ENCODE measurements around the gene VPS37C.

VPS37C gene

DNA sequence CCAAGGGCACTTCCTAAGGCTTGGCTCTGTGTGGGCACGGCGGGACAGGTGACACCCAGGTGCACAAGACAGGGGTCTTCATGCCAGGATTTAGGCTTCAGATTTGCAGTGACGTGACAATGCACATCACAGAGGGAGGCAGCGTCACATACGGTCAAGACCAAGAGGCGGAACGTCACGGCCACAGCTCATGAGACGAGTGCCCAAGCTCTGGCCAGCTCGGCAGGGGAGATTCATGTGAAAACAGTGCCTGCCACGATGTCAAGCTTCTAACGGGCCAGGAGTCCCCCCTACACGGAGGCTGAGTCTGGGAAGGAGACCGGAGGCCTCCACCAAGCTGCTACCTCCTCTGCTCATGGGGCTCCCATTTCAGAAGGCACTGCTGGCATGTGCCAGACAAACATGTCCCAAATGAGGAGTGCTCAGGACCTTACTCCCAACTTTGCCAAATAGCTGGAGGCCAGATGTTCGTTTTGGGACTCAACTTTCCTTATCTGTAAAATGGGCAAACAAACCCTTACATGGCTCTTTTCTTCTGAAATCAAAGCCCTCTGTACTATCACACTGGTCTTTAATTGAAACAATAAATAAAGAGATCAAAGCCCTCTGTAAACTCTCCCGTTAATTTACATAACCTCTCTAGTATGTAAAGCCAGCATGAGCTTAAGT lies 16.6 kb downstream of the VPS37C start:
- Histone ChIP-seq H3K36me3 (replicated peaks in 1 of 2; ENCODE audit: control insufficient read depth in 2 of 2, insufficient read depth in 2 of 2, low read length in 2 of 2) (no peaks in the 10 kb centered on the region), H3K9me3 (replicated peaks in 1 of 2; ENCODE audit: control insufficient read depth in 2 of 2, insufficient read depth in 1 of 2, low read depth in 1 of 2, low read length in 2 of 2) (no peaks in the 10 kb centered on the region), H4K91ac (ENCODE audit: low read depth, low read length, poor library complexity) (no peak overlapping the region), H3K27ac (replicated peaks; ENCODE audit: low read length) (no peak overlapping the region), H4K8ac (ENCODE audit: low read depth, low read length) (peak overlapping the region; percentile 94), H3K9ac (ENCODE audit: low read depth, low read length, poor library complexity) (no peak overlapping the region), H2BK5ac (ENCODE audit: low read length) (no peak overlapping the region), H2BK120ac (ENCODE audit: low read depth, low read length) (no peak overlapping the region), H3K18ac (ENCODE audit: low read length) (peak overlapping the region; percentile 67), H3K23ac (ENCODE audit: low read depth, low read length, poor library complexity) (peak overlapping the region; percentile 18), H3K4me1 (ENCODE audit: control insufficient read depth in 2 of 2, insufficient read depth in 1 of 2, low read depth in 1 of 2, low read length in 2 of 2) (peaks cover 13 to 17% of the 10 kb centered on the region in 2 donors), H2AK5ac (ENCODE audit: low read depth, low read length) (peak overlapping the region; percentile 67), H3K14ac (ENCODE audit: low read length) (no peak overlapping the region), H3K4ac (ENCODE audit: low read length) (no peak overlapping the region), H3K27me3 (ENCODE audit: control insufficient read depth in 3 of 3, insufficient read depth in 3 of 3, low read depth in 1 of 3, low read length in 3 of 3) (no peaks in the 10 kb centered on the region), H2BK15ac (ENCODE audit: low read length) (no peak overlapping the region), H3K4me2 (ENCODE audit: insufficient read depth, low read length, poor library complexity, severe bottlenecking) (no peak overlapping the region), H3K79me1 (ENCODE audit: low read depth, low read length) (peaks cover 12% of the 10 kb centered on the region), H3K4me3 (ENCODE audit: low read length in 2 of 2) (peak overlapping the region in 1 of 2 donors; percentile 43), H2AFZ (ENCODE audit: low read length) (no peak overlapping the region), H2BK12ac (ENCODE audit: low read length) (no peak overlapping the region)
- no CpG with 5 or more reads among the region's 16 CpGs for WGBS, 2 donors (ENCODE audit: extremely low coverage in 2 of 2, insufficient read length in 2 of 2, insufficient replicate concordance in 1 of 2)
- no peak for DNase-seq (ENCODE audit: low spot score)

DNA sequence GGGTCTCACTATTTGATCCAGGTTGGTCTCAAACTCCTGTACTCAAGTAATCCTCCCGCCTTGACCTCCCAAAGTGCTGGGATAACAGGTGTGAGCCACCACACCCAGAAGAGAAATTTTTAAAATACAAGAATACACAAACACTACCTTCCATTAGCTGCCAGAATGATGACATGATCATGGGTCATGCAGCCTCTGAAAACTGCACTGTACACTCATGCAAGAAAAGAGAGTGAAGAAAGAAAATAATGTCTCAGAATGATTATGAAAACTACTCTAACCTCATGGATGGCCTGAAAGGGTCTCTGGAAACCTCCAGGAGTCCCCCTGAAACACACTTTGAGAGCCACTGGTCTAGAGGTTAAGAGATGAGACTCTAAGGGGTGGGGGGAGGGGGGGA lies 18.8 kb downstream of the VPS37C start:
- Histone ChIP-seq H3K4me2 (ENCODE audit: insufficient read depth, low read length, poor library complexity, severe bottlenecking) (no peak overlapping the region), H3K4ac (ENCODE audit: low read length) (no peak overlapping the region), H3K4me3 (ENCODE audit: low read length in 2 of 2) (no peak overlapping the region), H3K27me3 (ENCODE audit: control insufficient read depth in 3 of 3, insufficient read depth in 3 of 3, low read depth in 1 of 3, low read length in 3 of 3) (no peaks in the 10 kb centered on the region), H3K9me3 (replicated peaks in 1 of 2; ENCODE audit: control insufficient read depth in 2 of 2, insufficient read depth in 1 of 2, low read depth in 1 of 2, low read length in 2 of 2) (no peaks in the 10 kb centered on the region), H3K9ac (ENCODE audit: low read depth, low read length, poor library complexity) (no peak overlapping the region), H4K8ac (ENCODE audit: low read depth, low read length) (no peak overlapping the region), H4K91ac (ENCODE audit: low read depth, low read length, poor library complexity) (no peak overlapping the region), H2BK12ac (ENCODE audit: low read length) (no peak overlapping the region), H3K79me1 (ENCODE audit: low read depth, low read length) (peaks cover 10% of the 10 kb centered on the region), H3K23ac (ENCODE audit: low read depth, low read length, poor library complexity) (no peak overlapping the region), H3K27ac (replicated peaks; ENCODE audit: low read length) (no peak overlapping the region), H2AFZ (ENCODE audit: low read length) (no peak overlapping the region), H3K36me3 (replicated peaks in 1 of 2; ENCODE audit: control insufficient read depth in 2 of 2, insufficient read depth in 2 of 2, low read length in 2 of 2) (peaks cover 0 to 7% of the 10 kb centered on the region in 2 donors), H2BK120ac (ENCODE audit: low read depth, low read length) (no peak overlapping the region), H3K18ac (ENCODE audit: low read length) (no peak overlapping the region), H2BK15ac (ENCODE audit: low read length) (no peak overlapping the region), H3K14ac (ENCODE audit: low read length) (no peak overlapping the region), H2AK5ac (ENCODE audit: low read depth, low read length) (no peak overlapping the region), H3K4me1 (ENCODE audit: control insufficient read depth in 2 of 2, insufficient read depth in 1 of 2, low read depth in 1 of 2, low read length in 2 of 2) (peaks cover 0 to 3% of the 10 kb centered on the region in 2 donors), H2BK5ac (ENCODE audit: low read length) (no peak overlapping the region)
- WGBS, 2 donors (ENCODE audit: extremely low coverage in 2 of 2, insufficient read length in 2 of 2, insufficient replicate concordance in 1 of 2), result no CpG with 5 or more reads among the region's 1 CpG
- no peak for DNase-seq (ENCODE audit: low spot score)

DNA sequence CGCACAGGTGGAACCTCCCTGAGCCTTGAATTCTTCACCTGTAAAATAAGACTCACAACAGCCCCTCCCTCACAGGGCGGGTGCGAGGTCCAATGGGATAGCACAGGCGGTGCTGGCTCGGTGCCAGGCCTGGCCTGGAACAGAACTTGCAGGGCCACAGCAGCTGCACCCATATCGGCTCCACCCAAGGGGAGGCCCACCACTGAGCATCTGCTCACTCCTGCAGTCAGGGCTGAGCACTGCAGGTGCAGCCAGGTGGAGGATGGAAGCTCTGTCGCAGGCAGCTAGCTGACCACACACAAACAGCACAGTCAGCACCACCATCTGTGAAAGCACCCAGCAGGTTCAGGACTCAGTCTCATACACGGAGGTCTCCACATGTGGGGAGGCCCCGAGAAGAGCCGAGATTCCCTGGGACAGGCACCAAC lies 19.6 kb downstream of the VPS37C start:
- no peak overlapping the region for H4K91ac ChIP-seq (ENCODE audit: low read depth, low read length, poor library complexity)
- H2BK120ac ChIP-seq (ENCODE audit: low read depth, low read length), result no peak overlapping the region

DNA sequence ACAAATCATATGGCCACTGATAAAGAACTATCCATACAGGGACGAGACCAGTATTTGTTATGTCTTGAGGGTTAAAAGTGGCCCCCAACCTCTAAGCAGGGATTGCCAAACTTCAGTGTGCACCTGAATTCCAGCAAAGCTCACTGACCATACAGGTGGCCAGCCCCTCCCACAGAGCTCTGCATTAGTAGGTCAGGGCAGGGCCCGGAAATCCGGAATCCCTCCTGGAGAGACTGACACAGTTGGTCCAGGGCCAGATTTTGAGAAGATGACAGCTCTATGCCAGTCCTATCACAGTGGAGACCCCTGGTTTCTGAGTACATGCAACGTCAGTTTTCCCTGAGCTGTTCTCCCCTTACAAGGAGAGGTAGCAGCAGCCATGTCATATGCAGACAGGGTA lies 20.8 kb downstream of the VPS37C start:
- peak overlapping the region; percentile 27 for H3K9ac ChIP-seq (ENCODE audit: low read depth, low read length, poor library complexity)
- H3K18ac ChIP-seq (ENCODE audit: low read length), result no peak overlapping the region
- H3K4me1 ChIP-seq (ENCODE audit: control insufficient read depth in 2 of 2, insufficient read depth in 1 of 2, low read depth in 1 of 2, low read length in 2 of 2), result no peaks in the 10 kb centered on the region
- no peak overlapping the region for H2BK120ac ChIP-seq (ENCODE audit: low read depth, low read length)
- H4K8ac ChIP-seq (ENCODE audit: low read depth, low read length), result no peak overlapping the region
- no peak overlapping the region for H3K23ac ChIP-seq (ENCODE audit: low read depth, low read length, poor library complexity)
- H3K14ac ChIP-seq (ENCODE audit: low read length), result no peak overlapping the region
- no peak overlapping the region for H2BK12ac ChIP-seq (ENCODE audit: low read length)
- DNase-seq (ENCODE audit: low spot score), result no peak
- no CpG with 5 or more reads among the region's 4 CpGs for WGBS, 2 donors (ENCODE audit: extremely low coverage in 2 of 2, insufficient read length in 2 of 2, insufficient replicate concordance in 1 of 2)
- no peak overlapping the region for H4K91ac ChIP-seq (ENCODE audit: low read depth, low read length, poor library complexity)
- H3K9me3 ChIP-seq (replicated peaks in 1 of 2; ENCODE audit: control insufficient read depth in 2 of 2, insufficient read depth in 1 of 2, low read depth in 1 of 2, low read length in 2 of 2), result no peaks in the 10 kb centered on the region
- no peak overlapping the region for H3K27ac ChIP-seq (replicated peaks; ENCODE audit: low read length)
- no peak overlapping the region for H3K4ac ChIP-seq (ENCODE audit: low read length)
- no peak overlapping the region for H2AK5ac ChIP-seq (ENCODE audit: low read depth, low read length)
- H2AFZ ChIP-seq (ENCODE audit: low read length), result no peak overlapping the region
- H3K4me2 ChIP-seq (ENCODE audit: insufficient read depth, low read length, poor library complexity, severe bottlenecking), result no peak overlapping the region
- no peak overlapping the region for H2BK15ac ChIP-seq (ENCODE audit: low read length)
- H3K27me3 ChIP-seq (ENCODE audit: control insufficient read depth in 3 of 3, insufficient read depth in 3 of 3, low read depth in 1 of 3, low read length in 3 of 3), result no peaks in the 10 kb centered on the region
- peaks cover 0 to 13% of the 10 kb centered on the region in 2 donors for H3K36me3 ChIP-seq (replicated peaks in 1 of 2; ENCODE audit: control insufficient read depth in 2 of 2, insufficient read depth in 2 of 2, low read length in 2 of 2)
- H3K4me3 ChIP-seq (ENCODE audit: low read length in 2 of 2), result no peak overlapping the region
- peaks cover 6% of the 10 kb centered on the region for H3K79me1 ChIP-seq (ENCODE audit: low read depth, low read length)
- no peak overlapping the region for H2BK5ac ChIP-seq (ENCODE audit: low read length)

More for the DNA sequence above, 19.6 kb downstream of the VPS37C start:
- Histone ChIP-seq H3K4me1 (ENCODE audit: control insufficient read depth in 2 of 2, insufficient read depth in 1 of 2, low read depth in 1 of 2, low read length in 2 of 2) (peaks cover 0 to 1% of the 10 kb centered on the region in 2 donors), H2BK12ac (ENCODE audit: low read length) (no peak overlapping the region), H3K27me3 (ENCODE audit: control insufficient read depth in 3 of 3, insufficient read depth in 3 of 3, low read depth in 1 of 3, low read length in 3 of 3) (no peaks in the 10 kb centered on the region), H3K18ac (ENCODE audit: low read length) (peak overlapping the region; percentile 56), H3K9me3 (replicated peaks in 1 of 2; ENCODE audit: control insufficient read depth in 2 of 2, insufficient read depth in 1 of 2, low read depth in 1 of 2, low read length in 2 of 2) (no peaks in the 10 kb centered on the region), H3K23ac (ENCODE audit: low read depth, low read length, poor library complexity) (no peak overlapping the region), H3K36me3 (replicated peaks in 1 of 2; ENCODE audit: control insufficient read depth in 2 of 2, insufficient read depth in 2 of 2, low read length in 2 of 2) (peaks cover 0 to 13% of the 10 kb centered on the region in 2 donors), H3K27ac (replicated peaks; ENCODE audit: low read length) (no peak overlapping the region), H2AFZ (ENCODE audit: low read length) (no peak overlapping the region), H3K4ac (ENCODE audit: low read length) (no peak overlapping the region), H2BK15ac (ENCODE audit: low read length) (no peak overlapping the region), H3K79me1 (ENCODE audit: low read depth, low read length) (peaks cover 9% of the 10 kb centered on the region), H3K4me3 (ENCODE audit: low read length in 2 of 2) (peak overlapping the region in 1 of 2 donors; percentile 61), H2BK5ac (ENCODE audit: low read length) (no peak overlapping the region), H3K9ac (ENCODE audit: low read depth, low read length, poor library complexity) (no peak overlapping the region), H3K14ac (ENCODE audit: low read length) (no peak overlapping the region), H2AK5ac (ENCODE audit: low read depth, low read length) (no peak overlapping the region), H3K4me2 (ENCODE audit: insufficient read depth, low read length, poor library complexity, severe bottlenecking) (no peak overlapping the region), H4K8ac (ENCODE audit: low read depth, low read length) (no peak overlapping the region)
- WGBS, 2 donors (ENCODE audit: extremely low coverage in 2 of 2, insufficient read length in 2 of 2, insufficient replicate concordance in 1 of 2), result no CpG with 5 or more reads among the region's 10 CpGs
- no peak for DNase-seq (ENCODE audit: low spot score)

Measured in neuronal stem cell (in vitro differentiated cells).